CD4-positive, CD25-positive, alpha-beta regulatory T cell (primary cell): ENCODE measurements around the gene ABCC6. TPM values are rescaled to one million over a fixed set of nuclear protein-coding genes. Genes with fewer than 3 reads are reported as not detected.
"Not testable (repeated sequence)": the region's sequence is repeated elsewhere in the genome, so short reads cannot be mapped to it uniquely, and the experiment has no call there.

Experiments used
- ATAC-seq, 2 donors: fragments of 150-1000 bp; cut with Tn5 transposase; one replicate each; pipeline ENCODE4 v1.10.0; 2021; ENCODE audit warnings: low read depth in 2 of 2, moderate number of reproducible peaks in 2 of 2, moderate library complexity in 1 of 2
- DNase-seq, 3 donors: peaks; one replicate each; pipeline versions ENCODE4 v3.0.0 to v3.0.0-alpha.2; 2012 to 2022; ENCODE audit warnings: mixed read lengths in 1 of 3
- H3K27ac ChIP-seq: one replicate; pipeline ENCODE4 v1.7.0; 2013; ENCODE audit warnings: mild to moderate bottlenecking, low read length; ENCODE audit not compliant: insufficient read depth, poor library complexity, severe bottlenecking
- H3K27me3 ChIP-seq: one replicate; pipeline ENCODE4 v1.7.0; 2013; ENCODE audit warnings: low read length; ENCODE audit not compliant: control insufficient read depth, insufficient read depth
- H3K36me3 ChIP-seq: one replicate; pipeline ENCODE4 v1.7.0; 2013; ENCODE audit warnings: mild to moderate bottlenecking, low read length, moderate library complexity; ENCODE audit not compliant: control insufficient read depth, insufficient read depth
- H3K4me1 ChIP-seq: 2 replicates; pipeline ENCODE4 v1.7.0; 2013; ENCODE audit warnings: mild to moderate bottlenecking, low read length; ENCODE audit not compliant: insufficient read depth, control insufficient read depth, poor library complexity, severe bottlenecking
- H3K4me3 ChIP-seq: one replicate; pipeline ENCODE4 v1.7.0; 2013; ENCODE audit warnings: low read depth, mild to moderate bottlenecking, low read length, moderate library complexity
- H3K9me3 ChIP-seq, 2 experiments: 1 replicate in 1 of 2; 2 replicates in 1 of 2; pipeline ENCODE4 v1.7.0; 2013; ENCODE audit warnings: low read length in 2 of 2, mild to moderate bottlenecking in 1 of 2, moderate library complexity in 1 of 2; ENCODE audit not compliant: control insufficient read depth in 2 of 2
- H3K27ac Mint-ChIP-seq, 3 donors: one replicate each; pipeline ENCODE4 v1.8.0; 2020 to 2022; ENCODE audit warnings: mild to moderate bottlenecking in 3 of 3, mixed read lengths in 3 of 3, moderate library complexity in 2 of 3
- H3K27me3 Mint-ChIP-seq: one replicate; pipeline ENCODE4 v1.8.0; 2022; ENCODE audit warnings: mild to moderate bottlenecking, mixed read lengths
- H3K36me3 Mint-ChIP-seq: one replicate; pipeline ENCODE4 v1.8.0; 2020; ENCODE audit warnings: mixed read lengths
- H3K4me1 Mint-ChIP-seq, 4 donors: one replicate each; pipeline ENCODE4 v1.8.0; 2020 to 2022; ENCODE audit warnings: mixed read lengths in 4 of 4, mild to moderate bottlenecking in 1 of 4
- H3K4me3 Mint-ChIP-seq, 4 donors: one replicate each; pipeline ENCODE4 v1.8.0; 2020 to 2022; ENCODE audit warnings: mild to moderate bottlenecking in 4 of 4, mixed read lengths in 4 of 4, moderate library complexity in 3 of 4
- H3K9me3 Mint-ChIP-seq, 7 donors: one replicate each; pipeline ENCODE4 v1.8.0; 2020 to 2022; ENCODE audit warnings: mixed read lengths in 7 of 7, mild to moderate bottlenecking in 3 of 7, moderate library complexity in 2 of 7
- polyA plus RNA-seq, 4 donors: library from polyadenylated mRNA; unstranded; fragments of 300-500 nt; fragmentation: Illumina TruSeq; gene quantifications; one replicate each; pipeline ENCODE4 v1.2.3, GENCODE V29; 2021
- total RNA-seq: library from RNA; stranded (reverse); gene quantifications from one replicate; pipeline ENCODE4 v1.2.3, GENCODE V29; 2022

The ABCC6 gene
- total and polyA plus RNA-seq, 5 donors from 2014 or later, result 0.09 to 0.25 (median 0.13) TPM; not detected in 1

DNA sequence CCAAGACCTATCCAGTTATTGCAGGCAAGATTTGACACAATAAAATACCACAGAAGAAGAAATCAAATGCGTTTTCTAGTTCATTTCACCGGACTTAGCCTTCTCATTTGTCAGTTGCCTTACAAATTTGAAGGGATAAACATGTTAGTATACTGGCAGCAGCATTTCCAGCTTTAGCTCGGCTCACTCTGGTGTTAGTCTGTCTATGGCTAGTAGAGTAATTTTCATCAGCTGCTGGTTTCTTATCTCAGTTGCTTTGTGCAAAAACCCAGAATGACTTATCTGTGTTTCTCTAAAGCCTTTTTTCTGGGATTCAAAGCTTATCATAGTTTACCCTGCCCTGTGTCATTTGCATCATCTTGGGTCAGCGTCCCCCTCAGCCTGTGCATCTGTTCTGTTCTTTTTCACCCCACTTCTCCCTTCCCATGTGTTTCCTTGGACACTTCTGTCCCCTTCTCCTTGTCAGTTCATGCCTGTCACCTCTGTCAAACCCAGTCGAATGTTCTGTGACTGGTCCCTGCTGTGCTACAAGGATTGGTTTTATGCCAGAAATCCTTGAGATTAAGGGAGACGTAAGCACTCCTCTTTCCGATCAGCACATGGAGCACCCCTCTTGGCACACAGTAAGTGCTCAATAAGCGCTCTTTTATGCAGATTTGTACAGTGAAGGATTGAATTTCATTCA, 23.4 kb upstream of the ABCC6 start:
- not testable (repeated sequence) for ATAC-seq, H3K4me3 ChIP-seq, H3K27ac ChIP-seq, H3K9me3 Mint-ChIP-seq, H3K4me3 Mint-ChIP-seq, H3K9me3 ChIP-seq, DNase-seq, H3K27ac Mint-ChIP-seq, H3K36me3 ChIP-seq, H3K4me1 ChIP-seq, H3K27me3 ChIP-seq, H3K36me3 Mint-ChIP-seq, H3K27me3 Mint-ChIP-seq, H3K4me1 Mint-ChIP-seq

DNA sequence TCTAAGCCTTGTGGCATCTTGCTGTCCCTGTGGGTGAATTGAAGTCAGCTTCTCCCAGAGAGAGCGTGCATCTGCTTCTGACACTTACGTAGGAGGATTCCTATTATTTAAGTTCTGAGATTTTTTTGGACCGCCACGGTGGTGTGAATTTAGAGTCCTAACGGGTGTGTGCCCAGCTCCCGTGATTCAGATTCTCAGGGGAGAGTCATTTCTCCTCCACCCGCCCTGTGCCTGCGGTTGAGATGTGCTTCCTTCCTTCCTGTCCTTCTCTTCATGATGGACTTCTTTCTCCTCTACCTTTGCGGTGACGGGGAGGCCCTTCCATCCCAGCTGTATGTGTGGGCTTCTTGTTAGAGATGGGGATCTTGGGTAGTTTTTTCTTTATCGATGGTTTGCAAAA, 20.6 kb upstream of the ABCC6 start:
- H3K27me3 ChIP-seq, H3K4me1 Mint-ChIP-seq, H3K27ac ChIP-seq, H3K4me1 ChIP-seq, DNase-seq, H3K27ac Mint-ChIP-seq, H3K4me3 ChIP-seq, H3K36me3 Mint-ChIP-seq, H3K36me3 ChIP-seq, H3K9me3 Mint-ChIP-seq, H3K27me3 Mint-ChIP-seq, H3K4me3 Mint-ChIP-seq, ATAC-seq, H3K9me3 ChIP-seq: not testable (repeated sequence)

- not testable (repeated sequence) for H3K4me1 ChIP-seq, H3K27me3 Mint-ChIP-seq, H3K27ac ChIP-seq, H3K27me3 ChIP-seq, H3K36me3 ChIP-seq, H3K36me3 Mint-ChIP-seq, H3K4me3 ChIP-seq, H3K4me1 Mint-ChIP-seq, H3K27ac Mint-ChIP-seq, H3K4me3 Mint-ChIP-seq, H3K9me3 ChIP-seq, H3K9me3 Mint-ChIP-seq, DNase-seq, ATAC-seq
These were observed 17.4 kb upstream of the ABCC6 start for GRCh38 chr16:16240667-16241066.

GRCh38 chr16:16237738-16238137, 14.4 kb upstream of the ABCC6 start:
- not testable (repeated sequence) for H3K36me3 Mint-ChIP-seq, H3K27ac Mint-ChIP-seq

DNA sequence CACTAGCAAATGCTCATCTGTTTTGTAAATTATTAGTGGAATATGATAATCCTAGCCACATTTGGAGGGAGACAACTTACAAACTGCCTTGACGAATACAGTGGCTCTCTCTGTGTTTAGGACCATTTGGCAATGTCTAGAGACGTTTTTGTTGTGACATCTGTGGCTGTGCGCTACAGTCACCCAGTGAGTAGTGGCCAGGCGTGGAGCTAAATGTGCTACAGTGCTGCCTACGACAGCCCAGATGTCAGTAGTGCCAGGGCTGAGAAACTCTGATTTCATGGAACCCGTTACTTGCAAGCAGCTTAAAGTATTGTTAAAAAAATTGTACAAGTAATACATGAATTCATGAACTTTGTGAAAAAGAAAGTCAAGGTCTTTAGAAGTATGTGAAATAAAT, 13.8 kb upstream of the ABCC6 start:
- H3K27me3 Mint-ChIP-seq, H3K36me3 ChIP-seq, H3K27me3 ChIP-seq, H3K36me3 Mint-ChIP-seq, H3K4me3 ChIP-seq, DNase-seq, ATAC-seq, H3K9me3 ChIP-seq, H3K9me3 Mint-ChIP-seq, H3K27ac Mint-ChIP-seq, H3K4me1 ChIP-seq, H3K27ac ChIP-seq: not testable (repeated sequence)
- peaks cover 0 to 13% (median 5%) of the 10 kb centered on the region in 4 donors for H3K4me1 Mint-ChIP-seq
- H3K4me3 Mint-ChIP-seq, result peak overlapping the region in 1 of 4 donors; percentile 54

More at GRCh38 chr16:16237738-16238137, 14.4 kb upstream of the ABCC6 start:
- H3K27me3 ChIP-seq, H3K9me3 Mint-ChIP-seq, H3K4me3 ChIP-seq, H3K27ac ChIP-seq, H3K9me3 ChIP-seq, DNase-seq, H3K4me1 ChIP-seq, H3K36me3 ChIP-seq, H3K27me3 Mint-ChIP-seq, ATAC-seq: not testable (repeated sequence)
- H3K4me3 Mint-ChIP-seq, result peak overlapping the region in 2 of 4 donors; percentile 35 to 81
- peaks cover 0 to 11% (median 5%) of the 10 kb centered on the region in 4 donors for H3K4me1 Mint-ChIP-seq

DNA sequence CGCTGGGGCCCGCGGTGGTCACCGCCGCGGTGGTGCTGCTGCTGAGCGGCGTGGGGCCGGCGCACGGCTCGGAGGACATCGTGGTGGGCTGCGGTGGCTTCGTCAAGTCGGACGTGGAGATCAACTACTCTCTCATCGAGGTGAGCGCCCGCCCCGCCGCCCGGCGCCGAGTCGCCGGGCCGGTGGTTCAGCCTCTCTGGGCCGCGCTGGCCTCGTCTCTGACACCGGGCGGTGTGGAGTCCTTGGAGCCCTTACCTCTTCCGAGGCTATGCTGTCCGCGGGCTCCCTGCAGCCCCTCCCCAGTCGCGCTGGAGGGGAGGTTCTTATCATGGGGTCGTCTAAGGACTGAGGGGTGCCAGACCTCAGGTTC, 9.4 kb upstream of the ABCC6 start:
- not testable (repeated sequence) for H3K4me1 ChIP-seq, H3K4me3 ChIP-seq, H3K27me3 Mint-ChIP-seq, H3K36me3 Mint-ChIP-seq, H3K4me1 Mint-ChIP-seq, H3K36me3 ChIP-seq, H3K9me3 Mint-ChIP-seq, H3K27ac ChIP-seq, DNase-seq, H3K27ac Mint-ChIP-seq, H3K27me3 ChIP-seq, H3K9me3 ChIP-seq
- H3K4me3 Mint-ChIP-seq, result peak overlapping the region in 1 of 4 donors; percentile 93
- ATAC-seq, result peak in 1 of 2 donors; percentile 13

DNA sequence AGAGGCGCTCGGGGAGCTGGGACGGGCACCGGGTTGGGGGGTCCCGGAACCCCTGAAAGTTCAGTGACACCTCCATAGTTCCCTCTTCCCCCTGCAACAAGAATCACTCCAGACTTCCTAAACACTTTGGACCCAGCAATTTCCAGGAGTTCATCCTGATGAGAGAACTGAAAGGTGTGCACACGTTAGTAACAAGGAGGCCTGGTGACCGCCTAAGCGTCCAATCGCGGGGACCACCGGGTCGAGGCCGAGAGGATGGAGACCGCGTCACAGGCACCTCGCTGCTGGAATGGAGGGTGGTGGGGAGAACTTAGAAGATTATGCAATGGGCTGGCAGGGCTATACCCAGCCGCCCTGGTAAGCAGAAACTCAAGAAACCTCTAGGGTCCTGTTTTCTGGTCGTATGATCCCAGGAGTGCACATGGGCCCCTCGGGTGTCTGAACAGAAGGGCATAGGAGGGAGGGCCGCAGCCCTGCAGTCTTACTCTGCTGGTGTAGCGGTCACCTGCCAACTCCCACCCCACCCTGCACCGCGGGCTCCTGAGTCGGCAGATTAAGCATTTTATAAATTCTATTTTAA, 458 bp upstream of the ABCC6 start:
- H3K27me3 ChIP-seq, H3K4me3 Mint-ChIP-seq, H3K4me1 ChIP-seq, H3K4me1 Mint-ChIP-seq, H3K36me3 Mint-ChIP-seq, H3K27me3 Mint-ChIP-seq, H3K27ac ChIP-seq, H3K4me3 ChIP-seq, H3K27ac Mint-ChIP-seq, H3K9me3 ChIP-seq, H3K9me3 Mint-ChIP-seq, ATAC-seq, DNase-seq, H3K36me3 ChIP-seq: not testable (repeated sequence)

GRCh38 chr16:16221382-16221781, 1.9 kb downstream of the ABCC6 start:
- not testable (repeated sequence) for H3K36me3 ChIP-seq, DNase-seq, H3K4me1 ChIP-seq, H3K27me3 ChIP-seq, H3K9me3 Mint-ChIP-seq, H3K27ac ChIP-seq, H3K4me3 Mint-ChIP-seq, H3K27ac Mint-ChIP-seq, ATAC-seq, H3K4me3 ChIP-seq, H3K4me1 Mint-ChIP-seq, H3K36me3 Mint-ChIP-seq, H3K27me3 Mint-ChIP-seq, H3K9me3 ChIP-seq
